Measurements from ENCODE around the gene IGSF3.

DNA sequence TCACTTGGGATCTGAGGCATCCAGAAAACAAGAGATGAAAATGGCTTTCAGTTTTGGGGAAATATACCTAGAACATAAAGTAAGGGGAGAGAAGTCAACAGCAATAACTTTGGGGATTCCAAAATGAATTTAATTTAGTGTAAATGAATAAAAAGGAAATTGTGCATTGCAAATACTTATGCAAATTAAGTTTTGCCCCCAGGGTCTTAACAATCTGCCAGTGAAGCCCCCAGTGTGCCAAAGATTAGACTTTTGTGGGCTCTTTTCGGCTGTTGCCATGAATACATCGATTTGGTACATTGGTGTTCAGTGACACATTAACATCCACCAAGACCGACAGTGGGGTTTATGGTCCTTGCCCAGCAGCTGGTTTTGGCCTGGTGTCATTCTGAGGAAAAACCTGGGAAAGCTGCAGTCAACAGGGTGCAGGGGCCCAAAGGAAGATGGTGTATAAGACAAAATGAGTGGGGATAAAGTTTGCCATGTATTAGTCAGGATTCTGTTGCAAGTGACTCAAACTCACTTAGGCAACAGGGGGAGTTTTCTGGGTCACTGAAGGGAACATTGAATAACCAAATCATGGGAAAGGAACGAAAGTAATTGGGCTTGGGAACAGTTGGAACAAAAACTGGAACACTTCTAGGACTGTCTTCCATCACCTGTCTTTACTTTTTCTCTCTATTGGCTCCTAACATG is 30.2 kb upstream of the IGSF3 start:
- no peak for TF ChIP-seq POLR2A (IDR thresholded peaks at IDR 0.05)
- TF ChIP-seq, protein P1, sequence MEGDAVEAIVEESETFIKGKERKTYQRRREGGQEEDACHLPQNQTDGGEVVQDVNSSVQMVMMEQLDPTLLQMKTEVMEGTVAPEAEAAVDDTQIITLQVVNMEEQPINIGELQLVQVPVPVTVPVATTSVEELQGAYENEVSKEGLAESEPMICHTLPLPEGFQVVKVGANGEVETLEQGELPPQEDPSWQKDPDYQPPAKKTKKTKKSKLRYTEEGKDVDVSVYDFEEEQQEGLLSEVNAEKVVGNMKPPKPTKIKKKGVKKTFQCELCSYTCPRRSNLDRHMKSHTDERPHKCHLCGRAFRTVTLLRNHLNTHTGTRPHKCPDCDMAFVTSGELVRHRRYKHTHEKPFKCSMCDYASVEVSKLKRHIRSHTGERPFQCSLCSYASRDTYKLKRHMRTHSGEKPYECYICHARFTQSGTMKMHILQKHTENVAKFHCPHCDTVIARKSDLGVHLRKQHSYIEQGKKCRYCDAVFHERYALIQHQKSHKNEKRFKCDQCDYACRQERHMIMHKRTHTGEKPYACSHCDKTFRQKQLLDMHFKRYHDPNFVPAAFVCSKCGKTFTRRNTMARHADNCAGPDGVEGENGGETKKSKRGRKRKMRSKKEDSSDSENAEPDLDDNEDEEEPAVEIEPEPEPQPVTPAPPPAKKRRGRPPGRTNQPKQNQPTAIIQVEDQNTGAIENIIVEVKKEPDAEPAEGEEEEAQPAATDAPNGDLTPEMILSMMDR (IDR thresholded peaks at IDR 0.05) = no peak
- TF ChIP-seq EP300 (IDR thresholded peaks at IDR 0.05) = no peak
